Activated T-helper 1 cell treated with anti-CD3 and anti-CD28 coated beads, Interleukin-12 subunit alpha, Interleukin-12 subunit beta, Interleukin-2, Interleukin-4 antibody, amounts not matched to agents 30 ng/mL and 10 ng/mL and 1 ng/mL, durations not matched to agents 14 hours and 24 hours and 36 hours (primary cell): ENCODE results near the gene CHRNA9. TPM values are rescaled to one million over a fixed set of nuclear protein-coding genes. Genes with fewer than 3 reads are reported as not detected.
"Not testable (repeated sequence)": the region's sequence is repeated elsewhere in the genome, so short reads cannot be mapped to it uniquely, and the experiment has no call there.

Experiments
- DNase-seq: peaks from one replicate; pipeline ENCODE4 v3.0.0; 2021; ENCODE audit warnings: low spot score
- H3K27ac Mint-ChIP-seq: one replicate; pipeline ENCODE4 v1.8.0; 2021; ENCODE audit warnings: mild to moderate bottlenecking, mixed read lengths
- H3K27me3 Mint-ChIP-seq: one replicate; pipeline ENCODE4 v1.8.0; 2022; ENCODE audit warnings: mild to moderate bottlenecking, moderate library complexity, mixed read lengths; ENCODE audit not compliant: insufficient read depth
- H3K36me3 Mint-ChIP-seq: one replicate; pipeline ENCODE4 v1.8.0; 2021; ENCODE audit warnings: low read depth, mixed read lengths
- H3K4me1 Mint-ChIP-seq: one replicate; pipeline ENCODE4 v1.8.0; 2021; ENCODE audit warnings: low read depth, mixed read lengths
- H3K4me3 Mint-ChIP-seq: one replicate; pipeline ENCODE4 v1.8.0; 2021; ENCODE audit warnings: mild to moderate bottlenecking, moderate library complexity, mixed read lengths
- H3K9me3 Mint-ChIP-seq: one replicate; pipeline ENCODE4 v1.8.0; 2021; ENCODE audit warnings: mixed read lengths
- intact Hi-C: fragments of 100-400 bp; cut with micrococcal nuclease; formaldehyde crosslinking; loops from one replicate; pipeline ENCODE4 v1.15.1; 2024
- total RNA-seq: library from RNA; stranded (reverse); gene quantifications from 2 replicates; pipeline ENCODE4 v1.2.3, GENCODE V29; 2022

CHRNA9 gene, protein sequence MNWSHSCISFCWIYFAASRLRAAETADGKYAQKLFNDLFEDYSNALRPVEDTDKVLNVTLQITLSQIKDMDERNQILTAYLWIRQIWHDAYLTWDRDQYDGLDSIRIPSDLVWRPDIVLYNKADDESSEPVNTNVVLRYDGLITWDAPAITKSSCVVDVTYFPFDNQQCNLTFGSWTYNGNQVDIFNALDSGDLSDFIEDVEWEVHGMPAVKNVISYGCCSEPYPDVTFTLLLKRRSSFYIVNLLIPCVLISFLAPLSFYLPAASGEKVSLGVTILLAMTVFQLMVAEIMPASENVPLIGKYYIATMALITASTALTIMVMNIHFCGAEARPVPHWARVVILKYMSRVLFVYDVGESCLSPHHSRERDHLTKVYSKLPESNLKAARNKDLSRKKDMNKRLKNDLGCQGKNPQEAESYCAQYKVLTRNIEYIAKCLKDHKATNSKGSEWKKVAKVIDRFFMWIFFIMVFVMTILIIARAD
- total RNA-seq: not detected in 2 replicates

DNA sequence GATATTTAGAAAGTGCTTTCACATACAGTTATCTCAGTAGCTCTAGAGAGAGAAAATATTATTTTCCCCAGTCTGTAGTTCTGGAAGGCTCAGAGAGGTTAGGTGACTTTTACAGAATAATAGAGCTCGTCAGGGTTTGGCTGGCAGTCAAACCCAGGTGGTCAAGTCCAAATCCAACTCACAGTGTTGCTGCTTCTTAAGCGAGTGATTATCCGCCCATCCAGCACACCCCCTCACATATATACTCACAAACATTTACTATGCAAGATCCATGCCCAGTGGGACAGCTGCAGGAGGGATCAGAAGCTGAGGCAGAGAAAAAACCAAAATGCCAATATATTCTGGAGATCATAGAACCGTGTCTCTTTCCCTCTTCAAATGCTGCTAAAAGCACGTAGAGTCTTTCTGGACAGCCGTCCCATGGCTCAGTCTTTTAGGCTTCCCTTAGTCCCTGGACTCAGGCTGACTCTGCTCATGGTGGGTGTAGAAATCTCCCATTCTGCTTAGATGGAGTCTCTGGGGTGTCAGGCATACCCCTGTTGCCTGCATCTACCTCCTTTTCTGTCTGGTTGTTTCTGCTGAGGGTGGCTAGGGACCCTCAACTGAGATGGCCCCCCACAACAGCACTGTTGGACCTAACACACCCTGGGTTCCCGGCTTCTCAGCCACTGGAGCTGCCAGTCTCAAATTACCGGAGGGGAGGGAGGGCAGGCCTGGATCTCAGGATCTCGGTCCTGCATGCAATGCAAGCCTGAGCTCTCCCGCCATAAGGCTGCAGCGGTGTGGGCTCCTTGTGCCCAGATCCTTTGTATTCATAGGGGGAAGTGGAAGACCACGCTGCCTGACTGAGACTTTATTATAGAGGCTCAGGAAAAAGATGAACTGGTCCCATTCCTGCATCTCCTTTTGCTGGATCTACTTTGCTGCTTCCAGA, at the start of gene CHRNA9:
Gene CHRNA9, plus strand, starts transcription at position 743 of the 934 bp plus-strand sequence. Its CDS starts 135 bp downstream, at position 878.
- H3K9me3 Mint-ChIP-seq: peaks cover 3% of the 10 kb centered on the region

DNA sequence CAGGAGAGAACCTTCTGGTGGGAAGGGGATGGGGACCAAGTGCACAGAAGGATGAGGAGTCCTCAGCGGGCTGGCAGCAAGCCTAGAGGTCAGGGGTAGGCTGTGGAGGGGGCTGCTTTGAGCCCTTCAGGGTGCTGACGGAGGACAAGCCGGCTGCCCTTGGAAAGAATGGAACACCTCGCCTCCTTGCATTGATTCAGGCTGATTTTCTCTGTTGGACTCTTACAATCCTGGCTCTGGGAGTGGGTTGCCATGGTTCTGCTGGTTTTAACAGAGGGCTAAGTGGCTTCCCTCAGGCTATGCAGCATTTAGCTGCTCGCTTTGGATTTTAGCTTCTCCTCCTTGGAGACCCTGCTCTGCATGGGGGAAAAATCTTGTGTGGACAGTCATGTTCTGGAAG, 49.4 kb upstream of the CHRNA9 start:
- Mint-ChIP-seq H3K36me3 (peaks cover 11% of the 10 kb centered on the region), H3K9me3 (peaks cover 12% of the 10 kb centered on the region), H3K4me3 (no peak overlapping the region), H3K27me3 (no peaks in the 10 kb centered on the region), H3K27ac (no peak overlapping the region), H3K4me1 (peaks cover 70% of the 10 kb centered on the region)
- DNase-seq: no peak
- intact Hi-C loops: no loop called here

More for the DNA sequence above, at the start of gene CHRNA9:
- no peak within 1 kb of the TSS for H3K27ac Mint-ChIP-seq
- DNase-seq: no peak
- H3K27me3 Mint-ChIP-seq: no peaks in the 10 kb centered on the region
- H3K36me3 Mint-ChIP-seq: no peaks in the 10 kb centered on the region
- no peak within 1 kb of the TSS for H3K4me3 Mint-ChIP-seq
- H3K4me1 Mint-ChIP-seq: peaks cover under 1% of the 10 kb centered on the region
- intact Hi-C loops: no loop called here

DNA sequence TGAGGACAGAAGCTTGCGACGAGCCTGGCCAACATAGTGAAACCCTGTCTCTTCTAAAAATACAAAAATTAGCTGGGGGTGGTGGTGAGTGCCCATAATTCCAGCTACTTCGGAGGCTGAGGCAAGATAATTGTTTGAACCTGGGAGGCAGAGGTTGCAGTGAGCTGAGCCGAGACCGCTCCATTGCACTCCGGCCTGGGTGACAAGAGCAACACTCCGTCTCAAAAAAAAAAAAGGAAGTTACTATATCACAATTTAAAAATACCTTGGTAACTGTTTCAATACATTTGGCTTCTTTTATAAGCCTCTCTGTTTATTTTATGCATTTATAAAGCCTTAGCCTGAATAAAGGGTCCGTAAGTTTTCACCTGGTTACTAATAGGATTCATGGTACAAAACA, 46.6 kb upstream of the CHRNA9 start:
- Mint-ChIP-seq H3K27ac (peak overlapping the region; percentile 18), H3K27me3 (no peaks in the 10 kb centered on the region), H3K4me1 (peaks cover 67% of the 10 kb centered on the region), H3K9me3 (no peaks in the 10 kb centered on the region), H3K4me3 (no peak overlapping the region), H3K36me3 (peaks cover 5% of the 10 kb centered on the region)
- intact Hi-C loops: loop anchor here (2.0 kb wide), 1 partner anchor 46 kb away; no protein-coding TSS in a partner anchor
- no peak for DNase-seq

DNA sequence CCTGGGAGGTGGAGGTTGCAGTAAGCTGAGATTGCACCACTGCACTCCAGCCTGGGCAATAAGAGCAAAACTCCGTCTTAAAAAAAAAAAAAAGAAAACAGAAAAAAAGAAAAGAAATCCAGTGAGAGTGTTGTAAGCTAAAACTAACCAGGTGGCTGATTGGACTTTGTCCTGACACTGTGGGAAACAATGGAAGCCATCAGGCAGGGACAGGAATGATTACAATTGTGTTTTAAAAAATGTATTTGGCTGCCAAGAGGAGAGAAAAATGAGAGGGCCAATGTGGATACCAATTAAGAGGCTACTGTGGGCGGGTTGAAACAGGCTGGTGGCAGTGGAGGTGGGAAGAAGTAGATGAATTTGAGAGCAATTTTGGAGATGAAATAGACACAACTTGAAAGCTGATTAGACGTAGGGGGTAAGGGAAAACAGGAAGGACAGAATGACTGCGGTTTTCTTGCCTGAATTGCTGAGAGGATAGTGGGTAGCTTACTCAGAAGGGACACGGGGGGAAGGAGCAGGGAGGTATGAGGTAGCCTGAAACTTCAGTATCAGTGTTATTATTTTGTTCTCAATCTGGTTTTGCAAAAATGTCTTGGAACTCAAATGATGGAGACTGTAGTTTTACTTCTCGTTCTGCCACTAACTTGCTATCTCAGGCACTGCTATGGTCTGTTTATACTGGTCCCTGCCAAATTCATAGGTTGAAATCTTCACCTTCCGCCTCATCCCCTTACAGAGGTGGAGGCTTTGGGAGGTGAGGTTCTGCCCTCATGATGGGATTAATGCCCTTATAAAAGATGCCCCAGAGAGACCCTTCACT, 45.6 kb upstream of the CHRNA9 start:
- Mint-ChIP-seq H3K4me1 (peaks cover 56% of the 10 kb centered on the region), H3K27ac (peak overlapping the region; percentile 78), H3K4me3 (peak overlapping the region; percentile 31), H3K36me3 (peaks cover 5% of the 10 kb centered on the region), H3K9me3 (no peaks in the 10 kb centered on the region), H3K27me3 (no peaks in the 10 kb centered on the region)
- intact Hi-C loops: loop anchor here (1.0 to 2.0 kb wide), 3 partner anchors 16 to 47 kb away; no protein-coding TSS in a partner anchor
- no peak for DNase-seq

DNA sequence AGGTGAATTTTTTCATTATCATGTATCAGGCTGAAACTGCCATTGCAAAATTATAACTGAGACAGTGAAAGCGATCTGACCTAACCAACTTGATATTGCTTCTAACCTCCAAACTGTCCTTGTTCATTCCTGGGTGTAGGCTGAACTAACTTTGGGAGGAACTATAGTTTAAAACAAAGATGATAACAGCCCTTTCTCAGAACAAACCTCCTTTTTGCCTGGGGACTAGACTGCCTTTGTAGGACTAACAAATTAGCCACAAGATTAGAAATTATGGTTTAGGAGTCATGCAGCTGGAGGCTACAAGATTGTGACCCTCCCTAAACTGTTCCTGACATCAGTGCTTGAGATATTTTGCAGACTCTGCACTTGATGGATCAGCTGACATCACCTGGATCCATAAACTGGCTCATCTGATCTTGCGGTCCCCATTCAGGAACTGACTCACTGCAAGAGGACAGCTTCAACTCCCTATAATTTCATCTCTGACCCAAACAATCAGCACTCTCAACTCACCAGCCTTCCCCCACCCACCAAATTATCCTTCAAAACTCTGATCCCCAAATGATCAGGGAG, 44.4 kb upstream of the CHRNA9 start:
- Mint-ChIP-seq H3K4me3 (peak overlapping the region; percentile 46), H3K4me1 (peaks cover 50% of the 10 kb centered on the region), H3K27ac (peak overlapping the region; percentile 63)
- H3K9me3 Mint-ChIP-seq, H3K27me3 Mint-ChIP-seq, H3K36me3 Mint-ChIP-seq, DNase-seq, intact Hi-C loops: not testable (repeated sequence)

DNA sequence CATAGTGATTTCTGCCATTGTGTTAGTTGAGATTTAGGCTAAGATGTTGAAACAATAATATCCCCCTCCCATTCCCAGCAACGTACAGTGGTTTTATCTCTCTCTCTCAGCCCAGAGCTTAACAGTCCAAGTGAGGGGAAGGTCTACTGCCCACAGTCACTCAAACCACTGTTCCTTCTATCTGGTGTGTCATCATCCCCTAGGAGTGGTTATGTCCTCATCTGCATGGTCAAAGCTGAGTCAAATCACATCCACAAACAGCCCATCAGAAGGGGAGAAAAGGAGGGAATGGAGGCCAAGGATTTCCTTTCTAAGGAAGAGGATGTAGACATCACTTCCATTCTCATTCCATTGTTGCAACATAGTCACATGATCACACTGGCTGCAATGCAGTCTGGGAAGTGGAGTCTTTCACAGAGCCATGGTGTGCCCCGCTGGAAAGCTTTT, 42.8 kb upstream of the CHRNA9 start:
- intact Hi-C loops: no loop called here
- H3K27me3 Mint-ChIP-seq: no peaks in the 10 kb centered on the region
- H3K36me3 Mint-ChIP-seq: peaks cover 3% of the 10 kb centered on the region
- no peak overlapping the region for H3K4me3 Mint-ChIP-seq
- no peaks in the 10 kb centered on the region for H3K9me3 Mint-ChIP-seq
- H3K27ac Mint-ChIP-seq: no peak overlapping the region
- peaks cover 47% of the 10 kb centered on the region for H3K4me1 Mint-ChIP-seq
- DNase-seq: no peak

DNA sequence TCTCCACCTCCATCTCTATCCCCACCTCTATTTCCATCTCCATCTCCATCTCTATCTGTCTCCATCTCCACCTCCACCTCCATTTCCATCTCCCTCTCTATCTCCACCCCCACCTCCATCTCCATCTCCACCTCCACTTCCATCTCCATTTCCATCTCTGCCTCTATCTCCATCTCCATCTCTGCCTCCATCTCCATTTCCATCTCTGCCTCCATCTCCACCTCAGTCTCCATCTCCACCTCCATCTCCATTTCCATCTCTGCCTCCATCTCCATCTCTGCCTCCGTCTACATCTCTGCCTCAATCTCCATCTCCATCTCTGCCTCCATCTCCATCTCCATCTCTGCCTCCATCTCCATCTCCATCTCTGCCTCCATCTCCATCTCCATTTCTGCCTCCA, 40.8 kb upstream of the CHRNA9 start:
- Mint-ChIP-seq H3K27me3 (no peaks in the 10 kb centered on the region), H3K4me1 (peaks cover 51% of the 10 kb centered on the region), H3K9me3 (no peaks in the 10 kb centered on the region), H3K36me3 (peaks cover 3% of the 10 kb centered on the region), H3K4me3 (no peak overlapping the region), H3K27ac (no peak overlapping the region)
- intact Hi-C loops: no loop called here
- DNase-seq: no peak

DNA sequence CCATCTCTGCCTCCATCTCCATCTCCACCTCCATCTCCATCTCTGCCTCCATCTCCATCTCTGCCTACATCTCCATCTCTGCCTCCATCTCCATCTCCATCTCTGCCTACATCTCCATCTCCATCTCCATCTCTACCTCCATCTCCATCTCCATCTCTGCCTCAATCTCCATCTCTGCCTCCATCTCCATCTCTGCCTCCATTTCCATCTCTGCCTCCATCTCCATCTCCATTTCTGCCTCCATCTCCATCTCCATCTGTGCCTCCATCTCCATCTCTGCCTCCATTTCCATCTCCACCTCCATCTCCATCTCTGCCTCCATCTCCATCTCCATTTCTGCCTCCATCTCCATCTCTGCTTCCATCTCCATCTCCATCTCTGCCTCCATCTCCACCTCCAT, 40.1 kb upstream of the CHRNA9 start:
- H3K27me3 Mint-ChIP-seq, H3K36me3 Mint-ChIP-seq, intact Hi-C loops, H3K9me3 Mint-ChIP-seq, DNase-seq, H3K27ac Mint-ChIP-seq, H3K4me3 Mint-ChIP-seq: not testable (repeated sequence)
- peaks cover 50% of the 10 kb centered on the region for H3K4me1 Mint-ChIP-seq

DNA sequence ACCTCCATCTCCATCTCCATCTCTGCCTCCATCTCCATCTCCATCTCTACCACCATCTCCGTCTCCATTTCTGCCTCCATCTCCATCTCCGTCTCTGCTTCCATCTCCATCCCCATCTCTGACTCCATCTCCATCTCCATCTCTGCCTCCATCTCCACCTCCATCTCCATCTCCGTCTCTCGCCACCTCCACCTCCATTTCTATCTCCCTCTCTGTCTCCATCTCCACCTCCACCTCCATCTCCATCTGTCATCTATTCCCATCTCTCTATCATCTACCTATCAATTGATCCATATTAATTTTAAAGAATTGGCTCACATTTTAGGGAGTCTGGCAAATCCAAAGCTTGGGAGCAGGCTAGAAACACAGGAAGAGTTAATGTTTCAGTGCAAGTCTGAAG, 39.6 kb upstream of the CHRNA9 start:
- no peak overlapping the region for H3K4me3 Mint-ChIP-seq
- intact Hi-C loops: no loop called here
- H3K9me3 Mint-ChIP-seq: no peaks in the 10 kb centered on the region
- peaks cover 3% of the 10 kb centered on the region for H3K36me3 Mint-ChIP-seq
- peaks cover 50% of the 10 kb centered on the region for H3K4me1 Mint-ChIP-seq
- H3K27ac Mint-ChIP-seq: no peak overlapping the region
- DNase-seq: no peak
- H3K27me3 Mint-ChIP-seq: no peaks in the 10 kb centered on the region

DNA sequence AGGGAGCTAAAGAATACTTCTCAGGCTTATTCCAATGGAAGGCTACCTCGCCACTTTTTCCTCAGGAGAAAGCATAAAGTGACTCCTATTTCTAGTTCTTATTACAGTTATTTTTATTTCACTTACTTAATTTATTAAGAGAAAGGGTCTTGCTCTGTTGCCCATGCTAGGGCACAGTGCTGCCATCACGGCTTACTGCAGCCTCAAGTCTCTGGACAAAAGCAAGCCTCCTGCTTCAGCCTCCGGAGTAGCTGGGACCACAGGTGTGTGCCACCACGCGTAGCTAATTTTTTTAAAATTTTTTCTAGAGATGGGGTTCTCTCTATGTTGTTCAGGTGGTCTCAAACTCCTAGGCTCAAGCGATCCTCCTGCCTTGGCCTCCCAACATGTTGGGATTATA, 36.0 kb upstream of the CHRNA9 start:
- no peak for DNase-seq
- H3K4me3 Mint-ChIP-seq: no peak overlapping the region
- H3K4me1 Mint-ChIP-seq: peaks cover 52% of the 10 kb centered on the region
- H3K9me3 Mint-ChIP-seq: peaks cover 3% of the 10 kb centered on the region
- intact Hi-C loops: no loop called here
- peaks cover 2% of the 10 kb centered on the region for H3K36me3 Mint-ChIP-seq
- no peaks in the 10 kb centered on the region for H3K27me3 Mint-ChIP-seq
- H3K27ac Mint-ChIP-seq: no peak overlapping the region

DNA sequence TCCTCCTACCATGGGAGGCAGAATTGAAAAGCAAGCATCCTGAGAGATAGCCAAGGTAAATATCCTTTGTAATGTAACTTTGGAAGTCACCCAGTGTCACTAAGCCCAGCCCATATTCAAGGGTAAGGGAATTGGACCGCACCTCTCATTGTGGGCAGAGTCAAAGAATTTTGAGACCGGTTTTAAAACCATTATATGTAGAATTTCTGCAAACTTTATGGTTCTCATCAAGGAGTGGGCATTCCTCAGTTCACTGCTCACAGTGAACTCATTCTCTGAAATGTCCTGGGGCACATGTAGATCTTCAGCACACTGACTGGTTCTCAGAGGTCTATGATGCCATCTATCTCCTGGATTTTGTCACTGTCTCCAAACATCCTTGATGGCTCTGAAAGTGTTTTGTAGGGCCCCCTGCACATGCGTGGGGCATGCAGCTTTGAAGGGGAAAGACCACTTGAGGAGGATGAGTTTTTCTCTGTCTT, 35.3 kb upstream of the CHRNA9 start:
- H3K27me3 Mint-ChIP-seq: no peaks in the 10 kb centered on the region
- peaks cover 58% of the 10 kb centered on the region for H3K4me1 Mint-ChIP-seq
- H3K9me3 Mint-ChIP-seq: peaks cover 8% of the 10 kb centered on the region
- H3K36me3 Mint-ChIP-seq: peaks cover 6% of the 10 kb centered on the region
- no peak overlapping the region for H3K4me3 Mint-ChIP-seq
- intact Hi-C loops: no loop called here
- no peak overlapping the region for H3K27ac Mint-ChIP-seq
- no peak for DNase-seq
